Skeletal muscle cell (primary cell): ENCODE measurements around the gene NOTCH3.

Source experiments
- DNase-seq: peaks from one replicate; pipeline ENCODE4 v3.0.0-alpha.2; 2010; ENCODE audit warnings: low read depth
- H3K4me3 ChIP-seq: 2 replicates; pipeline ENCODE4 v1.5.1; 2011; ENCODE audit warnings: low read depth, mild to moderate bottlenecking, control low read depth, low read length, moderate library complexity

NOTCH3 gene

GRCh38 chr19:15129856-15130585 is 70.8 kb downstream of the NOTCH3 start:
- no peak overlapping the region for H3K4me3 ChIP-seq
- no peak for DNase-seq

- DNase-seq = no peak
- H3K4me3 ChIP-seq = no peak overlapping the region
Observed at GRCh38 chr19:15128162-15128770, 72.5 kb downstream of the NOTCH3 start.

GRCh38 chr19:15126131-15126910 is 74.5 kb downstream of the NOTCH3 start:
- DNase-seq = no peak
- H3K4me3 ChIP-seq = peak overlapping the region; percentile 96

- peak overlapping the region; percentile 96 for H3K4me3 ChIP-seq
- peak; percentile 92 for DNase-seq
Observed at GRCh38 chr19:15125232-15126067, 75.3 kb downstream of the NOTCH3 start.

- H3K4me3 ChIP-seq = peak overlapping the region; percentile 96
- no peak for DNase-seq
Observed at GRCh38 chr19:15124572-15125231, 76.1 kb downstream of the NOTCH3 start.

- DNase-seq = no peak
- H3K4me3 ChIP-seq = peak overlapping the region; percentile 96
Observed at GRCh38 chr19:15123900-15124299, 76.9 kb downstream of the NOTCH3 start.

GRCh38 chr19:15123031-15123890 is 77.5 kb downstream of the NOTCH3 start:
- no peak for DNase-seq
- no peak overlapping the region for H3K4me3 ChIP-seq

GRCh38 chr19:15122331-15123030 is 78.3 kb downstream of the NOTCH3 start:
- H3K4me3 ChIP-seq = no peak overlapping the region

GRCh38 chr19:15120135-15121026 is 80.4 kb downstream of the NOTCH3 start:
- no peak overlapping the region for H3K4me3 ChIP-seq
- DNase-seq = no peak

More at GRCh38 chr19:15122331-15123030, 78.3 kb downstream of the NOTCH3 start:
- DNase-seq = no peak

GRCh38 chr19:15118789-15119494 is 81.9 kb downstream of the NOTCH3 start:
- no peak overlapping the region for H3K4me3 ChIP-seq
- no peak for DNase-seq

GRCh38 chr19:15118248-15118647 is 82.5 kb downstream of the NOTCH3 start:
- H3K4me3 ChIP-seq = no peak overlapping the region
- DNase-seq = no peak

GRCh38 chr19:15116856-15117255 is 83.9 kb downstream of the NOTCH3 start:
- DNase-seq = no peak
- H3K4me3 ChIP-seq = no peak overlapping the region

GRCh38 chr19:15115762-15116615 is 84.8 kb downstream of the NOTCH3 start:
- no peak for DNase-seq
- no peak overlapping the region for H3K4me3 ChIP-seq

GRCh38 chr19:15115080-15115479 is 85.7 kb downstream of the NOTCH3 start:
- no peak overlapping the region for H3K4me3 ChIP-seq
- no peak for DNase-seq

- no peak overlapping the region for H3K4me3 ChIP-seq
- DNase-seq = no peak
Observed at GRCh38 chr19:15114153-15114540, 86.6 kb downstream of the NOTCH3 start.
